ENCODE data around the gene SEC14L1.
A peak's percentile ranks its signal among the peaks of the same experiment; 100 is the strongest.

SEC14L1 gene

DNA sequence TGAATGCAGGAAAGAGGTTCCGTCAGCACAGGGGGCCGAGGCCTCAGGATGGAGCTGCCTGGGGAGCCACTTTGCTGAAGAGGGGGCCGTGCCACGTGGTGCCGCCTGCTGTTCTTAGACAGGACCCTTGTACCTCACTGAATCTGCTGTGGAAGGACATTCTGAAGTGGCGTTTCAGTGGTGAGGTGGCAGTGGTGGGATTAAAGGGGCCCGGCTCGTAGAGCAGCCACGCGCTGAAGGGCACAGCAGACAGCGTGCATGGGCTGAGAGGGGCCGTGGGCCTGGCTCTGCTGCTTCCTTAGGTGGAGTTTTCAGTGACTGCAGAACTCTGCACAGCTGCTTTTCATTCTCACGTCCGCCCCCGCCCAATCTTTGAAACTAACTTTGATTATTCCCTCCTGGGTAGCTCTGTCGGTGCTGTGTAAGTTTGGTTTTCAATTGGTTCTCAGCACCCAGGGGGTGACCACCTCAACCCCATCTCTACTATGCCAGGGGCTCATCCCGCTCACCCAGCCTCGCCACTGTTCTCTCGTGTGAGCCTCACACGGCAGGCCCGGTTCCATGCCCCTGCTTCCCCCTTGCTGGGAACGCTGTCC, 70.3 kb downstream of the SEC14L1 start:
- Histone ChIP-seq H3K9me2 (replicated peaks; ENCODE audit: insufficient read depth, low read length) (no peaks in the 10 kb centered on the region), H3K36me3 (replicated peaks; ENCODE audit: insufficient read depth, low read length) (peaks cover 44% of the 10 kb centered on the region), H3K4me2 (ENCODE audit: low read depth, low read length) (peak overlapping the region; percentile 90), H3K27me3 (replicated peaks; ENCODE audit: insufficient read depth, low read length) (no peaks in the 10 kb centered on the region), H3K4me3 (ENCODE audit: low read length) (peak overlapping the region; percentile 2), H4K20me1 (ENCODE audit: insufficient read depth, low read length) (no peaks in the 10 kb centered on the region), H3K9me3 (replicated peaks; ENCODE audit: insufficient read depth, low read length) (no peaks in the 10 kb centered on the region), H3K4me1 (ENCODE audit: low read length) (peaks cover 87% of the 10 kb centered on the region), H3K27ac (ENCODE audit: low read length) (peak overlapping the region; percentile 98), H3K9ac (ENCODE audit: low read length) (peak overlapping the region; percentile 66), H2AFZ (ENCODE audit: low read length) (no peak overlapping the region), H3F3A (ENCODE audit: insufficient read depth, low read length) (peaks cover 70% of the 10 kb centered on the region), H3K79me2 (ENCODE audit: low read length) (peaks cover 65% of the 10 kb centered on the region)
- TF ChIP-seq EZH2phosphoT487 (IDR thresholded peaks at IDR 0.05; ENCODE audit: low read length), result no peak
- TF ChIP-seq, protein P1, sequence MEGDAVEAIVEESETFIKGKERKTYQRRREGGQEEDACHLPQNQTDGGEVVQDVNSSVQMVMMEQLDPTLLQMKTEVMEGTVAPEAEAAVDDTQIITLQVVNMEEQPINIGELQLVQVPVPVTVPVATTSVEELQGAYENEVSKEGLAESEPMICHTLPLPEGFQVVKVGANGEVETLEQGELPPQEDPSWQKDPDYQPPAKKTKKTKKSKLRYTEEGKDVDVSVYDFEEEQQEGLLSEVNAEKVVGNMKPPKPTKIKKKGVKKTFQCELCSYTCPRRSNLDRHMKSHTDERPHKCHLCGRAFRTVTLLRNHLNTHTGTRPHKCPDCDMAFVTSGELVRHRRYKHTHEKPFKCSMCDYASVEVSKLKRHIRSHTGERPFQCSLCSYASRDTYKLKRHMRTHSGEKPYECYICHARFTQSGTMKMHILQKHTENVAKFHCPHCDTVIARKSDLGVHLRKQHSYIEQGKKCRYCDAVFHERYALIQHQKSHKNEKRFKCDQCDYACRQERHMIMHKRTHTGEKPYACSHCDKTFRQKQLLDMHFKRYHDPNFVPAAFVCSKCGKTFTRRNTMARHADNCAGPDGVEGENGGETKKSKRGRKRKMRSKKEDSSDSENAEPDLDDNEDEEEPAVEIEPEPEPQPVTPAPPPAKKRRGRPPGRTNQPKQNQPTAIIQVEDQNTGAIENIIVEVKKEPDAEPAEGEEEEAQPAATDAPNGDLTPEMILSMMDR (IDR thresholded peaks at IDR 0.05; ENCODE audit: low read length), result no peak
- TF ChIP-seq EZH2 (optimal IDR thresholded peaks at IDR 0.05; ENCODE audit: low read depth, low read length), result no peak
- no peak for DNase-seq

DNA sequence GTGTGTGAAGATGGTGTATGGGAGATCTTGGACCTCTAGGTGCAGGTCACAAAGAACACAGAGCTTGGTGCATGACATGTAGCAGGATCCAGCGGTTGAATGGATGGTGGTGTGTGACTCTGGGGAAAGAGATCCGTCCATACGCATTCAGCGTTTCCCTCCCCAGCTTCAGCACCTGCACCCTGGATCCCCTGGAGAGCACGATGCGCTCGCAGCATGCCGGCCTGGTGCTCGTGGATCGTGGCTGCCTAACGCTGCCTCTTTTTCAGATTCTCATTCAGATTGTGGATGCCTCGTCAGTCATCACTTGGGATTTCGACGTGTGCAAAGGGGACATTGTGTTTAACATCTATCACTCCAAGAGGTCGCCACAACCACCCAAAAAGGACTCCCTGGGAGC, 70.9 kb downstream of the SEC14L1 start:
- Histone ChIP-seq H3K27ac (ENCODE audit: low read length) (peak overlapping the region; percentile 98), H3K4me1 (ENCODE audit: low read length) (peaks cover 81% of the 10 kb centered on the region), H3K36me3 (replicated peaks; ENCODE audit: insufficient read depth, low read length) (peaks cover 41% of the 10 kb centered on the region), H3K4me3 (ENCODE audit: low read length) (peak overlapping the region; percentile 2; the same call in 1 of the 2 replicates), H3K27me3 (replicated peaks; ENCODE audit: insufficient read depth, low read length) (no peaks in the 10 kb centered on the region), H3K9me2 (replicated peaks; ENCODE audit: insufficient read depth, low read length) (no peaks in the 10 kb centered on the region), H3K9me3 (replicated peaks; ENCODE audit: insufficient read depth, low read length) (no peaks in the 10 kb centered on the region), H3F3A (ENCODE audit: insufficient read depth, low read length) (peaks cover 64% of the 10 kb centered on the region), H4K20me1 (ENCODE audit: insufficient read depth, low read length) (no peaks in the 10 kb centered on the region), H3K79me2 (ENCODE audit: low read length) (peaks cover 62% of the 10 kb centered on the region), H3K9ac (ENCODE audit: low read length) (peak overlapping the region; percentile 66), H3K4me2 (ENCODE audit: low read depth, low read length) (peak overlapping the region; percentile 90), H2AFZ (ENCODE audit: low read length) (no peak overlapping the region)
- TF ChIP-seq, protein P1 (IDR thresholded peaks at IDR 0.05; ENCODE audit: low read length), result no peak
- TF ChIP-seq EZH2phosphoT487 (IDR thresholded peaks at IDR 0.05; ENCODE audit: low read length) (no peak), EZH2 (optimal IDR thresholded peaks at IDR 0.05; ENCODE audit: low read depth, low read length) (no peak)
- no peak for DNase-seq

DNA sequence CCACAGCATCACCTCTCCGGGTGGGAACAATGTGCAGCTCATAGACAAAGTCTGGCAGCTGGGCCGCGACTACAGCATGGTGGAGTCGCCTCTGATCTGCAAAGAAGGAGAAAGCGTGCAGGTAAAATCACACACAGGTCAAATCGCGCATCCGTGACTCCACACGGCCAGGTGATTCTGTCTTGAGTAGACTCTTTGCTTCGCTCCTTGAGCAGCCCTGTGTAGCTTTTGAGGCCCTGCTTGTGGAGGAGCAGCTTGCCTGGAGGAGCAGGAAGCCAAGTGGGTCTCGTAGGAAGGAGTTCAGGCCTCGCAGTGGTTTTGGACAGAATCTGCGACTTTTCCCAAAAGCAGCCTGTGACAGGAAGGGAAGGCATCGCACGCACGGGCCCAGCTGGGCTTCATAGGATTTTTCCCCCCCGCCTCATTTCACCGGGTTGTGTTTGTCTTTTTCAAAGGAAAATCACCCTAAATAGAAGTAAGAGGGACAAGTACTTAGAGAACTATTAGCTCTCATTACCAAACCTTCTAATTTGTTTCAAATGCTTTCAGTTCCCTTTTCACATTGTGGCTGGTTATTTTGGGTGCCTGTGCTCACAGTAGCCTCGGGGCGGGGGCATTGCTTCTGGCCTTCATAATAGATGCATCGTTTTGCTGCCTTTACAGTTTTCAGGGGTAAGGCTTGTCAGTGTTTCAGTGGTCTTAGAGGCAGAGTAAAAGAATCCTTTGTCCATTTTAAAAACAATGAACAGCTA, 71.5 kb downstream of the SEC14L1 start:
- TF ChIP-seq EZH2 (optimal IDR thresholded peaks at IDR 0.05; ENCODE audit: low read depth, low read length) (no peak), EZH2phosphoT487 (IDR thresholded peaks at IDR 0.05; ENCODE audit: low read length) (no peak)
- TF ChIP-seq, protein P1 (IDR thresholded peaks at IDR 0.05; ENCODE audit: low read length), result no peak
- H3K9me2 ChIP-seq (replicated peaks; ENCODE audit: insufficient read depth, low read length), result no peaks in the 10 kb centered on the region
- peak; percentile 93 for DNase-seq
- H3F3A ChIP-seq (ENCODE audit: insufficient read depth, low read length), result peaks cover 59% of the 10 kb centered on the region
- H3K4me2 ChIP-seq (ENCODE audit: low read depth, low read length), result peak overlapping the region; percentile 90
- H3K9me3 ChIP-seq (replicated peaks; ENCODE audit: insufficient read depth, low read length), result no peaks in the 10 kb centered on the region
- peaks cover 62% of the 10 kb centered on the region for H3K79me2 ChIP-seq (ENCODE audit: low read length)
- peak overlapping the region; percentile 2; the same call in 1 of the 2 replicates for H3K4me3 ChIP-seq (ENCODE audit: low read length)
- peak overlapping the region; percentile 98 for H3K27ac ChIP-seq (ENCODE audit: low read length)
- peaks cover 45% of the 10 kb centered on the region for H3K36me3 ChIP-seq (replicated peaks; ENCODE audit: insufficient read depth, low read length)
- H4K20me1 ChIP-seq (ENCODE audit: insufficient read depth, low read length), result no peaks in the 10 kb centered on the region
- H3K9ac ChIP-seq (ENCODE audit: low read length), result peak overlapping the region; percentile 66
- H3K27me3 ChIP-seq (replicated peaks; ENCODE audit: insufficient read depth, low read length), result no peaks in the 10 kb centered on the region
- H3K4me1 ChIP-seq (ENCODE audit: low read length), result peaks cover 78% of the 10 kb centered on the region
- H2AFZ ChIP-seq (ENCODE audit: low read length), result no peak overlapping the region
